Loucy (cell line): Measurements from ENCODE around the gene PBX4.

ENCODE experiments used
- H2AFZ ChIP-seq: fragments of 200-600 bp; sonication (generic); 2 replicates; pipeline ENCODE4 v1.6.0; 2016; ENCODE audit warnings: antibody characterized with exemption, mild to moderate bottlenecking, low read length, moderate library complexity
- H3F3A ChIP-seq: fragments of 200-600 bp; 2 replicates; pipeline ENCODE4 v1.6.0; 2016; ENCODE audit warnings: antibody characterized with exemption, low read depth, mild to moderate bottlenecking
- H3K27me3 ChIP-seq: fragments of 200-600 bp; sonication (generic); 2 replicates; pipeline ENCODE4 v1.6.1; 2014; ENCODE audit warnings: low read length, mild to moderate bottlenecking; ENCODE audit not compliant: insufficient read depth, poor library complexity, severe bottlenecking
- H3K36me3 ChIP-seq: fragments of 200-600 bp; sonication (generic); 2 replicates; pipeline ENCODE4 v1.6.1; 2016; ENCODE audit warnings: low read length; ENCODE audit not compliant: insufficient read depth
- H3K4me1 ChIP-seq: fragments of 200-600 bp; sonication (generic); 2 replicates; pipeline ENCODE4 v1.5.1; 2014; ENCODE audit warnings: low read length, mild to moderate bottlenecking; ENCODE audit not compliant: insufficient read depth, poor library complexity, severe bottlenecking
- H3K4me2 ChIP-seq: fragments of 200-600 bp; sonication (generic); 2 replicates; pipeline ENCODE4 v1.6.0; 2014; ENCODE audit warnings: antibody characterized with exemption, low read length, low read depth, mild to moderate bottlenecking; ENCODE audit not compliant: poor library complexity, severe bottlenecking
- H3K4me3 ChIP-seq: fragments of 200-600 bp; sonication (generic); 2 replicates; pipeline ENCODE4 v1.5.1; 2014; ENCODE audit warnings: low read length, mild to moderate bottlenecking, mixed read lengths; ENCODE audit not compliant: poor library complexity, severe bottlenecking
- H3K79me2 ChIP-seq: fragments of 200-600 bp; sonication (generic); 2 replicates; pipeline ENCODE4 v1.6.1; 2014; ENCODE audit warnings: low read length; ENCODE audit not compliant: insufficient read depth
- H3K9ac ChIP-seq: fragments of 200-600 bp; sonication (generic); 2 replicates; pipeline ENCODE4 v1.6.0; 2014; ENCODE audit warnings: mild to moderate bottlenecking, low read depth, low read length, moderate library complexity; ENCODE audit not compliant: poor library complexity, severe bottlenecking
- H3K9me2 ChIP-seq: fragments of 200-600 bp; sonication (generic); replicated peaks from 2 replicates; pipeline ENCODE4 v1.6.1; 2016; ENCODE audit warnings: low read depth, low read length, mixed read lengths
- H3K9me3 ChIP-seq: fragments of 200-600 bp; sonication (generic); 2 replicates; pipeline ENCODE4 v1.6.1; 2014; ENCODE audit warnings: mild to moderate bottlenecking, antibody characterized with exemption, low read length, low read depth; ENCODE audit not compliant: insufficient read depth
- H4K20me1 ChIP-seq: fragments of 200-600 bp; sonication (generic); 2 replicates; pipeline ENCODE4 v1.6.0; 2014; ENCODE audit warnings: antibody characterized with exemption, low read length, mild to moderate bottlenecking; ENCODE audit not compliant: insufficient read depth, poor library complexity, severe bottlenecking
- EZH2phosphoT487 ChIP-seq: fragments of 200-600 bp; IDR thresholded peaks from 2 replicates; pipeline ENCODE4 v1.6.1; 2018; ENCODE audit warnings: antibody characterized with exemption, mild to moderate bottlenecking, moderate library complexity, borderline replicate concordance
- TF ChIP-seq, protein P1 (sequence below): fragments of 200-600 bp; sonication (generic); conservative IDR thresholded peaks from 2 replicates; pipeline ENCODE4 v1.5.1; 2014; ENCODE audit warnings: mild to moderate bottlenecking, antibody characterized with exemption, low read length

Gene PBX4

DNA sequence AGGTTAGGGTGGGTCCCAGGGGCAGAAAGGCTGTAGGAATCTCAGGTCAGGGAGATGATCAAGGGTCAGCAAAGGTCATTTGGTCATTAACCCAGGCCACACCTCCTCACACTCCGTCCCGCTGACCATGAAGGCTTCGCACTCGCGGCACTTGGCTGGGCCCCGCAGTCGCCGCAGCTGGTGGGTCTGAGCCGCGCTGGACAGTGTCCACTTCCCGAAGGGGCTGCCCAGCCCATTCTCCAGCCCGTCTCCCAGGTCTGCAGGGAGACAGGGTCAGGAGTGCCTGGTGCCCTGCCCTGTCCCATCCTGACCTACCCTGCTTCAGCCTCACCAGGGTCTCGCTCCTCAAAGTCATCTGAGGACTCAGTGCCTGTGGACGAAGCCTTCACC is 16.8 kb upstream of the PBX4 start:
- Histone ChIP-seq H3K9me2 (no peaks in the 10 kb centered on the region), H3K36me3 (peaks cover 17% of the 10 kb centered on the region; the same call in 1 of the 2 replicates), H3K4me1 (no peaks in the 10 kb centered on the region), H3K4me3 (no peak overlapping the region), H3K27me3 (no peaks in the 10 kb centered on the region), H3F3A (no peaks in the 10 kb centered on the region), H4K20me1 (no peaks in the 10 kb centered on the region), H3K9me3 (no peaks in the 10 kb centered on the region), H3K9ac (no peak overlapping the region), H2AFZ (no peak overlapping the region), H3K4me2 (no peak overlapping the region), H3K79me2 (no peaks in the 10 kb centered on the region)
- no peak for TF ChIP-seq EZH2phosphoT487
- TF ChIP-seq, protein P1, sequence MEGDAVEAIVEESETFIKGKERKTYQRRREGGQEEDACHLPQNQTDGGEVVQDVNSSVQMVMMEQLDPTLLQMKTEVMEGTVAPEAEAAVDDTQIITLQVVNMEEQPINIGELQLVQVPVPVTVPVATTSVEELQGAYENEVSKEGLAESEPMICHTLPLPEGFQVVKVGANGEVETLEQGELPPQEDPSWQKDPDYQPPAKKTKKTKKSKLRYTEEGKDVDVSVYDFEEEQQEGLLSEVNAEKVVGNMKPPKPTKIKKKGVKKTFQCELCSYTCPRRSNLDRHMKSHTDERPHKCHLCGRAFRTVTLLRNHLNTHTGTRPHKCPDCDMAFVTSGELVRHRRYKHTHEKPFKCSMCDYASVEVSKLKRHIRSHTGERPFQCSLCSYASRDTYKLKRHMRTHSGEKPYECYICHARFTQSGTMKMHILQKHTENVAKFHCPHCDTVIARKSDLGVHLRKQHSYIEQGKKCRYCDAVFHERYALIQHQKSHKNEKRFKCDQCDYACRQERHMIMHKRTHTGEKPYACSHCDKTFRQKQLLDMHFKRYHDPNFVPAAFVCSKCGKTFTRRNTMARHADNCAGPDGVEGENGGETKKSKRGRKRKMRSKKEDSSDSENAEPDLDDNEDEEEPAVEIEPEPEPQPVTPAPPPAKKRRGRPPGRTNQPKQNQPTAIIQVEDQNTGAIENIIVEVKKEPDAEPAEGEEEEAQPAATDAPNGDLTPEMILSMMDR, result no peak

DNA sequence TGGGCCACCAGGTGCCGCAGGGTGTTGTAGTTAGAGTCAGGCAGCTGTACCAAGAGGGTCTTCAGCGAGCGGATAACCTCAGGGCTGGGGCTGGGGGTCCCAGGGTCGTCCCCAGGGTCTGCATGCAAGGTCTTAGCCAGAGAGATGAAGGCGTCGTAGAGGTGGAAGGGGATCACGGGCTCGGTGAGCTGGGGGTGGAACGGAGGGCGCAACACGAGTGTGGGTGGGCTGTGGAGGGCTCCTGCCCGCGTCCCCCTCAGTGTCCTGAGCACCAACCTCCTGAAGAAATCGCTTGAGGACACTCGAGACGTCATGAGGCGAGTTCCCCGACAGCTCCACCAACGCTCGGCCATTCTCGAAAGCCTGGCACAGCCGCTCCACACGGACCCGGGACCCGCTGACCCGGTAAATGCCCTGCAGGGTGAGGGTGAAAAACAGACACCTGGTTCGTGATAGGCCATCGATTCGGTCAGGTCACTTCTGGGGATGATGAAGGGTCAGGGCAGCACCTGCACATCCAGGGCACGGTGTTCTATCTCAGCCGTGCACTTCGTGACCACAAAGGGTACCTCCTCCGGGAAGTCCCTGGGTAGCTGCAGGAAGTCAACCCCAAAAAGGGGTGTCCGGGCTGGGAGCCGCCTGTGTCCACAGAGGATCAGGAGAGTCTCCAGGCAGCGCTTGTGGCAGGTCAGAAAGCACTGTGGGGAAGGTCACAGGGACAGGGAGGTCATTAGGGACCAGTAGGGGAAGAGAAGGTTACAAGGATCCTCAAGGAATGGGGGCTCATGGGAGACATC is 16.2 kb upstream of the PBX4 start:
- H2AFZ ChIP-seq, result no peak overlapping the region
- H3K9ac ChIP-seq, result no peak overlapping the region
- no peak overlapping the region for H3K4me2 ChIP-seq
- no peaks in the 10 kb centered on the region for H4K20me1 ChIP-seq
- H3K9me3 ChIP-seq, result no peaks in the 10 kb centered on the region
- H3K79me2 ChIP-seq, result no peaks in the 10 kb centered on the region
- TF ChIP-seq, protein P1, result no peak
- no peak for TF ChIP-seq EZH2phosphoT487
- H3K4me3 ChIP-seq, result no peak overlapping the region
- H3K9me2 ChIP-seq, result no peaks in the 10 kb centered on the region
- H3K36me3 ChIP-seq, result peaks cover 17% of the 10 kb centered on the region; the same call in 1 of the 2 replicates
- no peaks in the 10 kb centered on the region for H3K27me3 ChIP-seq
- no peaks in the 10 kb centered on the region for H3K4me1 ChIP-seq
- H3F3A ChIP-seq, result no peaks in the 10 kb centered on the region

DNA sequence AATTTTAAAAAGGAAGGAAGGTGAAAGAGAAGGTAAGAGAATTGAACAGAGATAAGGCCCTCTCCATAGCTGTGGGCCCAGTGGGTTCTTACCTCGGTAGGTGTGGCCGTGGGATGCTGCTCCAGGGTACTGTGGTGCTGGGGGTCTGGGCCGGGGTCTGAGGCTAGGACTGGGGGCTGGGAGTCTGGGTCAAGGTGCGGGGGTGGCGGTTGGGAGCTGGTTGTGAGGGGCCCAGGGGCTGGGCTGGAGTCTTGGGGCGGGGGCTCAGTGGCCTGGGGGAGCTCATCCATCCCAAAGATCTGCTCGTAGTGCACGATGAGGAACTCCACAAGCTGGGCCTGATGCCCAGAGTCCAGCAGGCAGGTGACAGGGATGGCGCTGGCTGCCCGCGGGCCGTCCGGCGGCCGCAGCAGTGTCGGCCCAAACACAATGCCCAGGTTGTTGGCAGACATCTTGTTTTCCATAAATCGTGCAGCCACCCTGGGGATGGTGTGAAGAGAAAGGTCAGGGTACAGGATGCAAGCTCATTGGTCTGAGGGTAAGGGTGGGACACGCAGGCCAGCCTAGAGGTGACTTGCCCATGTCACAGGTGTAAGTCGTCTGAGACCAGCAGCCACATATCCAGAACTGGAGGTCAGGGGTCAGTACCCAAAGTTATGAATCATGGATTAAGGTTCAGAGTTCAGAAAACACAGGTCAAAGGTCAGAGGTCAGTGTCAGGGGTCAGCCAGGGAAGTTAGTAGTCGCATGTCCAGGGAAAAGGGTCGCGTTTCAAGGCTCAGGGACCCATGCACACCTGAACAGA is 15.4 kb upstream of the PBX4 start:
- no peaks in the 10 kb centered on the region for H3F3A ChIP-seq
- no peak for TF ChIP-seq EZH2phosphoT487
- no peak overlapping the region for H3K4me2 ChIP-seq
- H3K4me3 ChIP-seq, result no peak overlapping the region
- no peak overlapping the region for H2AFZ ChIP-seq
- H3K9me3 ChIP-seq, result no peaks in the 10 kb centered on the region
- H3K9me2 ChIP-seq, result no peaks in the 10 kb centered on the region
- H3K27me3 ChIP-seq, result no peaks in the 10 kb centered on the region
- no peaks in the 10 kb centered on the region for H3K4me1 ChIP-seq
- H3K9ac ChIP-seq, result no peak overlapping the region
- H4K20me1 ChIP-seq, result no peaks in the 10 kb centered on the region
- H3K36me3 ChIP-seq, result peaks cover 17% of the 10 kb centered on the region; the same call in 1 of the 2 replicates
- H3K79me2 ChIP-seq, result no peaks in the 10 kb centered on the region
